GM18502 (cell line): Measurements from ENCODE around the gene FBXO11.
"Not testable (repeated sequence)": the region's sequence is repeated elsewhere in the genome, so short reads cannot be mapped to it uniquely, and the experiment has no call there.

Source experiments
- ATAC-seq: cut with Tn5 transposase; IDR thresholded peaks from one replicate; pipeline ENCODE4 v1.9.1; 2021; ENCODE audit warnings: mild to moderate bottlenecking; ENCODE audit not compliant: unreplicated experiment, poor library complexity

The FBXO11 gene

GRCh38 chr2:47906157-47907038, at the start of gene FBXO11:
Gene FBXO11, minus strand, starts transcription at chr2:47906498. Its CDS starts 778 bp downstream, at chr2:47905720.
- peak; percentile 91 for ATAC-seq

- no peak for ATAC-seq
Observed at GRCh38 chr2:47950340-47951301, 44.3 kb upstream of the FBXO11 start.

- ATAC-seq: no peak
Observed at GRCh38 chr2:47946593-47946992, 40.3 kb upstream of the FBXO11 start.

GRCh38 chr2:47945046-47945781, 38.9 kb upstream of the FBXO11 start:
- no peak for ATAC-seq

- ATAC-seq: no peak
Observed at GRCh38 chr2:47941936-47942335, 35.6 kb upstream of the FBXO11 start.

- ATAC-seq: no peak
Observed at GRCh38 chr2:47937677-47938076, 31.4 kb upstream of the FBXO11 start.

GRCh38 chr2:47935071-47935470, 28.8 kb upstream of the FBXO11 start:
- ATAC-seq: no peak

- ATAC-seq: no peak
Observed at GRCh38 chr2:47918043-47918442, 11.7 kb upstream of the FBXO11 start.

GRCh38 chr2:47917276-47917961, 11.1 kb upstream of the FBXO11 start:
- ATAC-seq: no peak

- no peak for ATAC-seq
Observed at GRCh38 chr2:47916412-47916811, 10.1 kb upstream of the FBXO11 start.

GRCh38 chr2:47910662-47911061, 4.4 kb upstream of the FBXO11 start:
- ATAC-seq: not testable (repeated sequence)

GRCh38 chr2:47908682-47909081, 2.4 kb upstream of the FBXO11 start:
- no peak for ATAC-seq

- no peak for ATAC-seq
Observed at GRCh38 chr2:47907039-47907781, 912 bp upstream of the FBXO11 start.

GRCh38 chr2:47905386-47906156, 727 bp downstream of the FBXO11 start:
- ATAC-seq: peak; percentile 11

GRCh38 chr2:47903781-47904490, 2.4 kb downstream of the FBXO11 start:
- no peak for ATAC-seq

GRCh38 chr2:47901892-47902291, 4.4 kb downstream of the FBXO11 start:
- not testable (repeated sequence) for ATAC-seq

- ATAC-seq: no peak
Observed at GRCh38 chr2:47900857-47901256, 5.4 kb downstream of the FBXO11 start.
